HG03565 (cell line): ENCODE measurements around the gene ITGB6.

Experiments
- ATAC-seq: cut with Tn5 transposase; IDR thresholded peaks from one replicate; pipeline ENCODE4 v1.9.1; 2021; ENCODE audit warnings: mild to moderate bottlenecking, moderate library complexity; ENCODE audit not compliant: unreplicated experiment

The ITGB6 gene

DNA sequence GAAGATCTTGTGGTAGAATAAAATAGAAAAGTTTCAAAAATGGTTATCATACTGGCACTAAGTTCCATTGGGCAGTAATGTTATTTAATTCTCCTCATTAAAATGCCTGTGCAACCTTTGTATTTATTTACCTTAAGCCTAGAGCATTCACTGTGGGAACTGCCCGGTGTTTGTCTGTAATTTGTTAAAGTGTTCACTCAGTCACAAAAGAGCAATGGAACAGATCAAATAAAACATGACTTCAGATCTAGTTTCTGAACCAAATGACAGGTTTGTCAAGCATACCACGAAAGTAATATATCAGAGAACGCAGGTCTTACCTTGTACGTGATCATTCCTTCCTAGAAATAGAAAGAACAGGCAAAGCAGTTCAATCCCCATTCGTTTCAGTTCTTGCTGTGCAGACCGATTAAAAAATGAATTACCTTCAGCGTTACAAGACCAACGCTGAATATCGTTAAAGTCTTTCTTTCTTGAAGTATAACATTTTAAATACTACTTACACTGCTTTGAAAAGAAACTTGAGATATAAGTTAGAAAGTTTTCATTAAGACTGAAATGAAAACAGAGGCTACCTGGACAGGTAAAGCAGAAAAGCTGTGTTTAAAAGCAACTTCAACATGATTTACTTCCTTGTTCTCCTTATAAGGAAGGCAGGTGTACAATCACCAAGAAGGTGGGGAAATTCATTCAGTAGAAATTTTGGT, at the start of gene ITGB6:
ITGB6 (minus strand) TSS at position 590 of the 707 bp plus-strand sequence; CDS start at position 381, 209 bp downstream.
- no peak for ATAC-seq

DNA sequence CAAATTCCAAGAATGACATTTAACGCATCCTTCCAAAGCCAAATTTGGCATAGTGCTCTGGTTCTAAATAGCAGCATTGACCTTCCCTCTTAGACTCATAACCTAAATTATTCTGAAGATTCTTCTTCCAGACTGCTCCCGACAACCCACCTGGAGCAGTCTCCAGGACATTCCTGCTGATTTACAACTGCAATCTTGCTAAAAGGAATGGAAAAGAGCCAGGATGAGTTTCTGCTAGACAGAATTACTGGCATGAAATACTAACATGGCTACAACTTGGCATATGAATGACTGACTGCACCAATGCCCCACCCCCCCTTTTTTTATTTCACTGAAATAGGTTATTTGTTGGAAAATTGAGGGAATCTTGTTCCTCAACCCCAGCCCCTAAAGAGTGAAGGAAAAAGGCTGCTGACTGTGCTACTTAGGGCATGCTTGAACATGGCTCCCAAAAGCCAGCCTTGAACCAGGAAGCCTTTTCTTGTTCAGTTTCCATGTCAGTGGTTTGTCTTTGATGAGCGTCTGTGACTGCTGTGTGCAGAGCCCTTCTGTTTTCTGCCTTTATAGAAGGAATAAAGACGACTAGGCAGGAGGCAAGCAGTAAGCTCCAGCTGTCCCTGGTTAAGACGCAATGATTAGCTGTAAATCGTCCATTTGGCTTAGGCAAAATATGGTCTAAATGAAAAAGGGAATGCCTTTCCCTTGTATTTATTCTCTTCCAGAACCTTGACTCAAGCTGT, 47.4 kb upstream of the ITGB6 start:
- ATAC-seq: no peak

DNA sequence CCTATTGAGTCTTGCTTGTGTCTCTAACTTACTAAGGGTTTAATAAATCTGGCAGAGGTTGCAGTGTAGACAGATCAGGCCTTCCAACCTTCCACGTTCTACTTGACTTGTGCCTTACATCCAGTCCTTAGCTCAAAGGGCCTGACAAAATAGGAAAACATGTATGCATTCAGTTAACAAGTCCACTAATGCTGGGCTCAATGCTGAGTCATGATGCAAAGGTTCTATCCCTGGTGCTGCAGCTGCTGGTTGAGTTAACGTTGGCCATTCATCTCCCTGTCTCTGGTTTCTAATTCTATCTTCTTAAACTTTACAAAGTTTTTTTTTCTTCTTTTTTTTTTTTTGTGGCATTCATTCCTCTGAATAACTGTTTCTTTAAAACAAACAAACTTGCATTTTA, 46.3 kb upstream of the ITGB6 start:
- no peak for ATAC-seq

DNA sequence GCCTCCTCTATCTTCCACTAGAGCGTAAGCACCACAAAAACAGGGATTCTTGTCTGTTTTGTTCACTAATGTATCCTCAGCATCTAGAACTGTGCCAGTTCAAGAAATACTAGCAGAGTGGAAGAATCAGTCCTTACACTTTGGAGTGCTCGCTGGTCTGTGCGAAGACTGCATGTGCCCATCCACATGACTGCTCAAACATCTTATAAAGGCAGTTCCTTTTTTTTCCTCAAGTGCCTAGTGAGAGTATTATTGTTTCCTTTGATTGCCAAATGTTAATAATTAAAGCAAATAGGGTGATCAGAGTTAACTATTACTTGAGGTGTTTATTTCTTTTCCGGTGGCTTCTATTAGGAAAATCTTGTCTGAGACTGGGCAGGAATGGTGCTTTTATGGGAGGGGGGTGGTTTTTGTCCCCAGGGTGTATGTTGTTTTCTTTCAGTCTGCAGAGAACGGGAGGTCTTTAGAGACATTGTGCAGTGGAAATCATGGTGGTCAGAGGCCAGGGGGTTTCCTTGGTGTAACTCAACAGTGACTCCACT, 45.6 kb upstream of the ITGB6 start:
- no peak for ATAC-seq

- ATAC-seq: no peak
Observed at GRCh38 chr2:160242893-160243564, 43.0 kb upstream of the ITGB6 start.

- ATAC-seq: no peak
Observed at GRCh38 chr2:160241251-160242137, 41.4 kb upstream of the ITGB6 start.

GRCh38 chr2:160239436-160239835, 39.4 kb upstream of the ITGB6 start:
- ATAC-seq: no peak

GRCh38 chr2:160238392-160238791, 38.3 kb upstream of the ITGB6 start:
- no peak for ATAC-seq

DNA sequence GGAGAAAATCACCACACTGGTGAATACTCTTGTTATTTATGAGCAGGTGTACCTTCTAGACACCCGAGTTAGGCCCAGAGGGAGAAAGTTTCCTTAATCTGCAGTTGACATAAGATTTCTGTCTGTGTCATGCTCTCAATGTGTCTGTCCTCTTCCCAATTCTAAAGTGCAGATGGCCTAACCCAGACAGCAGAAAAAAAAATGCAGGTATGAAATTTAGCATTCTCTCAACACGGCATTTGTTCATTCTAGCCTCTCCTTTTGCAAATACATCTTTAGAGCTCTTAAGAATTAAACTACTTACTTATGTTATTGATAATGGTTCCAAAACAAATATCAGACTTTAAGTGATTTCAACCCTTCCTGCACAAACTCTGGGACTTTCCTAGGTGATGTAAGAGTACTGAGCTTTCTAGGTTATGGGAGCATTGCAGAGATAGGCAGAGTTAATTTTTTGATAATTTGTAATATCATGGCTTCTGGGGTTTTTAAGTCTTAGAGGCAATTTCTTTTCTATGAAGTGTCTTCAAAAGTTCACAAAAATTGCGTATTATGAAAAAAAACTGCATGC, 32.9 kb upstream of the ITGB6 start:
- ATAC-seq: no peak

DNA sequence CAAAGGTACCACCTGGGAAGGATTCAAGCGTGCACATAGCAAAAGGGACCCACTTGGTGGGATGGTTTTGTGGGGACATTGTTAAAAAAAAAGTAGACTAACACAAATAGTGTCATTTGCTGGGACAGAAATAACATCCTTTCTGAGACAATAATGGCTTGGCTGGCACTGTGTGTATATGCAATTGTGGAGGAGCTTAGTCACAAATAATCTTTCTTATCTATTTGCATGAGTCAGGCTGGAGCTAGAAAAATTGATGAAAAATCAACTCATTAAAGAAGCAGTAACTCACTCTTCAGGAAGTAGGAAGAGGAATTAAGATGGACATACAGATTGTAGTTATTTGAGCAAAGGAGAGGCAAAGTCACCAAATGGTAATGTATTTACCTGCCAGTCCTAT, 29.5 kb upstream of the ITGB6 start:
- no peak for ATAC-seq

- no peak for ATAC-seq
Observed at GRCh38 chr2:160228141-160228917, 28.3 kb upstream of the ITGB6 start.

DNA sequence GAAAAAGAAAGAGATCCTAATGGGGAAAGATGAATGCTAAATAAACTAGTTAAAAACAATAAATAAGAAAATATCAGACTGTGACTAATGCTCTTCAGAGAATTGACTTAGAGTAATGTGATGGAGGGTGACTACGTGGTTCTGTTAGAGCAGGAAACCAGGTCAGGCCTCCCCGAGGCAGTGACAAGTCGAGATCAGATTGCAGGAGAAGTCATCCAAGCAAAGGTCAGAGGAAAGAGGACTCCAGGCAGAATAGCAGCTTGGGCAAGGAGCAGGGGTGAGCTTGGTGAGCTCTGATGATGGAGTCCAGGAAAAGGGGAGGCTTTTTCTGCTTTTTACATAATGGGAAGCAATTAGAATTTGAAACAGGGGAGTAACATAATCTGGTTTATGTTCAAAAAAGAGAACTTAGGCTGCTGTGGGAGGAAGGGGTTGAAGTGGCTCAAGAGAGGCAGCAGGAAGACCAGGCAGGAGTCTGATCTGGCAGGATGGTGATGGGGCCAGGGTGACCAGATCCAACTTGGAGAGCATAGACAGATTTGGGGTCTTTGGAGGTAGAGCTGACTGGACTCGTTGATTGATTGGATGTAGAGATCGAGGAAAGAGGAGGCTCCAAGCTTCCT, 27.3 kb upstream of the ITGB6 start:
- ATAC-seq: no peak

GRCh38 chr2:160226367-160226766, 26.3 kb upstream of the ITGB6 start:
- no peak for ATAC-seq

DNA sequence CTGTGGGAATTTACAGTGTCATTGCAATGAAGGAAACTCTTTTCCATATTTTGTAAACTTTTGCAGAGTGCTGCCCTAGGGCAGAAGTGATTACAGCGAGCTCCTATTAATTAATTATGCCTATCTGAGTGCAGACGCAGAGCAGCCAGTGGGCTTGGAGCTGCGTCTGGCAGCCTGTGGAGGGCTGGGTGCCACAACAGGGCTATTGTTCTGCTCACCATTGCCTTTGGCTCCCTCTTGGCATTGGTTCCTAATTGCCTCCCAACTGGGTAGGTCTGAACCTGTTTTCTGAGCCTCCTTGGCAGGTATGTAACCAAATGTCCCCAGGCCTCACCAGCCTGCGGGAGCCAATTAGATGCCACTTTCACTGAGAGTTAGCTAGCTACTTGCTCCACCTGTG, 25.6 kb upstream of the ITGB6 start:
- ATAC-seq: no peak

DNA sequence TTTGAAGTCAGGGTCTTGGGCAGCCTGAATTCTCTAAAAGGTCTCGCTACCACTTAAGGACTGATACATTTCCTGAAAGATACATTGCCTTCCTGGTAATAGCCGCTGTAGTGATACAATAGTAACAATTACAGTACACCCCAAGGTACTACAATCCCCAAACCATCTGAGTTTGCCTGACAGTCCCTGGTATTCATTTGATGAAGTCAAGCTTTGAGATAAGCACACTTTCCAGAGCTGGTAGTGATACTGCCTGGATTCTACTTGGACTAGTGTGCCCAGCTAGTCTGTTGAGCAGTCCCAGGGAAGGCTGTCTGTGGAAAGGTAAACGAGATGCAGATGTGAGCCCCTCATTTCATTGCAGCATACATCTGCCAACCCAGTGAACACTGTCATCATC, 24.4 kb upstream of the ITGB6 start:
- no peak for ATAC-seq

GRCh38 chr2:160224060-160224459, 24.0 kb upstream of the ITGB6 start:
- ATAC-seq: peak; percentile 97

DNA sequence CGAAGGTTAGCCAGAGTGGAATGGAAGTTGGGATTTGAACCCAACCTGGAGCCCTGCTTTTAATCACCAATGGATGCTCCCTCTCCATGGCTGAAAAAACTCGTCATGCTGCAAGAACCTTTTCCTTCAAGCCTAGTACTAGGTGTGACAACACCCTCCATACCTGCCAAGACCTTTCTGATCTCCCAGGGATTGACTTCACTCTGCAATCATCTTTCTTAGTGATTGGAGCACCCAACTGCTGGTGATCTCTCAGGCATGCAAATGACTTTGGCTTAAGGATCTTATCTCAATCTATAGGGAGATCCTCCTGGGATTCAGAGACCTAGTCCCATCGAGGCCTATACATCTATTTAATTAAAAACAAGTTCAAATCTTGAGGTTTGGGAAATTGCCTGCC, 23.5 kb upstream of the ITGB6 start:
- ATAC-seq: no peak

GRCh38 chr2:160222546-160223283, 22.6 kb upstream of the ITGB6 start:
- ATAC-seq: no peak
